Endometrial microvascular endothelial cells (primary cell): ENCODE measurements around the gene DDR2. TPM values are rescaled to one million over a fixed set of nuclear protein-coding genes. Genes with fewer than 3 reads are reported as not detected.
"Not testable (repeated sequence)": the region's sequence is repeated elsewhere in the genome, so short reads cannot be mapped to it uniquely, and the experiment has no call there.

Experiments used
- in situ Hi-C: cut with HindIII; loops from 2 replicates; pipeline ENCODE4 v1.10.0; 2017; ENCODE audit warnings: low sequenced_read_pairs, low pct_unique_long_range_greater_than_20kb; ENCODE audit errors: inconsistent ontology term
- total RNA-seq: library from RNA; depleted of rRNA; stranded (reverse); fragments of >200 nt; gene quantifications from one replicate; pipeline ENCODE4 v1.2.3, GENCODE V29; 2015; ENCODE audit errors: inconsistent ontology term

Gene DDR2
- total RNA-seq, 1 donor from 2014 or later, result 2.7 TPM

DNA sequence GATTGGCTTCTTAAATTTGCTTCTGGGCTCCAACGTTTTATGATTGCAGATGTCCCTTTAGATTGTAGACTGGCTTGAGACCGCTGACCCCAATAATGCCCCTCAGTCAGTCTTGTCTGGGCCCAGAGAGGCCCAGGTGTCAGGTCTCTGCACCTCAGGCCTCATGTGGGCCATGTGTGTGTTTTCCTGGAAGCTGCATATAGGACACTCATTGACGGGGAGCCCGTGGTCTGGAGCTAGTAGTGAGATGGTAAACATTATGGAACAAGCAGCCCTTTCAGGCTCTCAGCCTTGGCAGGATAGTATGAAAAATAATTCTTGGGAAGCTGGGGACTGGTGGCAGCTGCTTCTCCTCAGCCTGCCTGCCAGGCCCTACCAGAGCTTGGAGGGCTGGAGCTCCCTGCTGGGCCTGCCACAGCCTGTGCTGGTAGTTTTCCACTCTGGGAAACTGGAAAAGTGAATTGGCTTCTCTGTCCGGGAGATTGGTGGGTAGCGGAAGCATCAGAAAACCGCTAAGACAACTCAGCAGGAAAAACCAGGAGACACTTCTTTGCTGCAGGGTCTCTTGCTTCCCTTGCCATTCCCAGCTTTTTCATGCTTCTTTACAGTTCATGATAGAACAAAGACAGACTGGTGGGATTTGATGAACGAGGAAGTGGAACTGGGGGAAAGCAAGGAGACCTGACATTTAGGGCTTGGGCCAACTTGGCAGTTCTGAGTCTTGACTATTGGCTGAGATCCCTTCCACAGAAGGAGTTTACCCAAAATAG lies 100.5 kb downstream of the DDR2 start:
- in situ Hi-C loops, result no loop called here

DNA sequence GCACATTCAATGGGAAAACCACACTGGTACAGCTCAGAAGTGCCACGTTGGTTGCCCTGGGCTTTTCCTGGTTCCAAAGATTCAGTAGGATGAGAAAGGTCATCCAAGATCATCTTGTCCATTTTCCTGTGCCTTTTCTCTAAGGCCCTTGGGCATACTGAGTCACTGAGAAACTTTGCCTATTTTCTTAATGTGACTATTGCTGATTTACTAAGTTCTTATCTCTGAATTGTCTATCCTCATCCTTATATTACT lies 101.0 kb downstream of the DDR2 start:
- in situ Hi-C loops, result no loop called here

GRCh38 chr1:162734047-162734446 lies 101.8 kb downstream of the DDR2 start:
- in situ Hi-C loops, result no loop called here

DNA sequence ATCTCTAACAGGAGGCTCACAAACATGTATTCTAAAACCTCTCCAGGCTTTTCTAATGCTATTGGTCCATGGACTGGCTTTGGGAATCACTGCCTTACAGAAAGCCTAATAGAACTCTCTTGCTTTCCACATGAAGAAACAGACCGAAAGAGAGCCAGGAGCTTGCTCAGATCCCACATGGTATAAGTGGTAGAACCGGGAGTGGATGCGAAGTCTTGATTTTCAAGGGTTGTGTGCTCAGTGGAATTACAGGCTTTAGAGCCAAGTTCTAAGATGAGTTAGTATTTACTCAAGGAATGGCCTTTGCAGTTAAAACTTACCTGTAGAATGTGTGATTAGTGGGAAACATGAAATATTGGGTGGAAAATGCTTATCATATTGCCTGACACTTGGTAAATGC lies 103.9 kb downstream of the DDR2 start:
- in situ Hi-C loops, result no loop called here

DNA sequence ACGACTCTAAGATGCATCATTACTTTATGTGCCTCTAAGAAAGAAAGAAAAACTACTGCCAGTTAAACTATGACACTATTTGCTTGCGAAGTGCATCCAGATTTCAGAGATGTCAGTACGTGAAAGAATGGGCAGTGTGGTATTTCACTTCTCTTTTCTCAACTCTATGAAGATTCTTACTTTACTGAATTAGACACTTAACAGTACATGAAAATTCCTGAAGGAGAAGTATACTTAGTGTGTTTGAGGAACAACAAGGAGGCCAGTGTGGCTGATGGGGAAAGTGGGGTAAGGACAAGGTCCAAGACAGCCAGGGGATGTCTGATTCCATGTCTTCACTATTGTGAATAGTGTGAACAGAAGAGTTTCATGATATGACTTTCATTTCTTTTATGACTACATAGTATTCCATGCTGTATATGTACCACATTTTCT lies 104.4 kb downstream of the DDR2 start:
- in situ Hi-C loops, result no loop called here

DNA sequence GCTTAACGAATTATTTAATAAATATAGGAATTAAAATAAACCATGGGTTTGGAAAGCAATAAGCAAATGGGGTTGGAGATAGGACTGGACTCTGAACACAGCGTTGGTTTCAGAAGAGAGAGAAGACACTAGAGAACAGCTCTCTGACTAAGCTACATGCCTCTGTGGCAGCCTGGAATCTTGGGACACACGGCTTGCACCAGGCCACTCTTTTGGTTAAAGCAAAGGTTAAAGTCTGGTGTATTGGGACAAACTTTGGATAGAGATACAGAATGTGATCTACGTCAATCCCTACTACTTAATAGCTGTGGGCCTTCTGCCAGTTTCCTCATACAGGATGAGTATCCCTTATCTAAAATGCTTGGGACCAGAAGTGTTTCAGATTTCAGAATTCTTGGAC lies 108.5 kb downstream of the DDR2 start:
- in situ Hi-C loops, result no loop called here

- in situ Hi-C loops, result no loop called here
Measured at GRCh38 chr1:162741574-162741973, 109.3 kb downstream of the DDR2 start.

- in situ Hi-C loops, result not testable (repeated sequence)
Measured at GRCh38 chr1:162746264-162746942, 114.1 kb downstream of the DDR2 start.

- in situ Hi-C loops, result no loop called here
Measured at GRCh38 chr1:162753001-162753658, 120.9 kb downstream of the DDR2 start.

- in situ Hi-C loops, result no loop called here
Measured at GRCh38 chr1:162753998-162754585, 121.8 kb downstream of the DDR2 start.

DNA sequence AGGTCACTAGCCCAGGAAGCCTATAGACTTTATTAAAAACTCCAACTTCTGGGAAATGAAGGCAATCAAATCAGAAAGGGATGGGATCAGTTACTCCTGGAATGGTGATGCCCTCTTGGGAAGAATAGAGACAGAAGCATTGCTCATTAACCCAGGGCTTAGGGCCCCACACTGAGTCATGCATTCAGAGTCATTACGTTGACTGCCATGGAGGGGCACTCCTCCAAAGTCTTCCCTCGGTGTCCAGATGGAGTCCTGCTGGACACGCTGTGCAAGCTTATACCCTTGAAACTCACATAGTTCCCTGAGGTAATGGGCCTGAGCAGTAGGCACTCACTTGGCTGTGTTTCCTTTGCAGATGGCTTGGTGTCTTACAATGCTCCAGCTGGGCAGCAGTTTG lies 123.0 kb downstream of the DDR2 start:
- in situ Hi-C loops, result no loop called here

- in situ Hi-C loops, result no loop called here
Measured at GRCh38 chr1:162756523-162756922, 124.3 kb downstream of the DDR2 start.

GRCh38 chr1:162757476-162757875 lies 125.2 kb downstream of the DDR2 start:
- in situ Hi-C loops, result no loop called here

DNA sequence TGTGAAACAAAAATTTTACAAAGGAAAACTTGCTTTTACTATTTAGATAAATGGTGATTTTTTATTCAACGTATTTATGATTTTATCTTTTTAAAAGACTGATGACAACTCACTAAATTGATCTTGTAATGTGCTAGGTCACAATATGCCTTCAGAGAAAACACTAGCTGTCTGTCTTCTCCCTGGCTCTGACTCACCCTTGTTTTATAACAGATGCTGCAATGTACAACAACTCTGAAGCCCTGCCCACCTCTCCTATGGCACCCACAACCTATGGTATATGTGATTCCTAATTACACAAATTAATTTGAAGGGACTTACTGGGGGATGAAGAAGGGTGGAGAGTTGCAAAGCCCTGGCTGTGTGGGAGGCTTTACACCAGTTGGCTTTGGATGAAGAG lies 133.5 kb downstream of the DDR2 start:
- in situ Hi-C loops, result no loop called here

DNA sequence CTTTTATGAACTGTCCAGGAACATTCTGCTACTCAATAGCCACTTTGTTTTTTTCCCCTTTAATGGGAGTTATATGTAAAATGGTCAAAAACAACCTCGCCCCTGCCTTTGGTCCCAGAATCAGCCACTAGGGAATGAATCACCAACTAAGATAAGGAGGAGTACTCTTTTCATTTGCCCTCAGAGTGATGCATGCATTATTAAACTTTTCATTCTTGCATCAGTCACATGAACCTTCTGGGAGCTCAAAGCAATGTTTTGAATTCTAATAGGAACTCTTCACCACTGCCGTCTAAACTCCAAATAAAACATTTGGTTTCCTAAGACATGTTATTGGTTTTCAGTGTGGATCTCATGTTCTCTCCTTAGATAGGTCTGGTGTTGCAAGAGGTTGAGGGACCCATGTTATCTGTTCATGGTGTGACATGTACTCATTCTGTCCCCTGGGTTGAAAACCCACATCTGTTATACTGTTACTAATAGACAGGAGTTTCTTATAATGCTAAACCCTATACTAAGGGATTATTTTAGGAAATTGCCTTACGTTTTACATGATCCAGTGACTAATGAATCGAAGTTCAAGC lies 140.4 kb downstream of the DDR2 start:
- in situ Hi-C loops, result no loop called here

GRCh38 chr1:162774007-162774406 lies 141.7 kb downstream of the DDR2 start:
- in situ Hi-C loops, result no loop called here

GRCh38 chr1:162779043-162779442 lies 146.8 kb downstream of the DDR2 start:
- in situ Hi-C loops, result no loop called here

GRCh38 chr1:162782671-162783070 lies 150.4 kb downstream of the DDR2 start:
- in situ Hi-C loops, result no loop called here

DNA sequence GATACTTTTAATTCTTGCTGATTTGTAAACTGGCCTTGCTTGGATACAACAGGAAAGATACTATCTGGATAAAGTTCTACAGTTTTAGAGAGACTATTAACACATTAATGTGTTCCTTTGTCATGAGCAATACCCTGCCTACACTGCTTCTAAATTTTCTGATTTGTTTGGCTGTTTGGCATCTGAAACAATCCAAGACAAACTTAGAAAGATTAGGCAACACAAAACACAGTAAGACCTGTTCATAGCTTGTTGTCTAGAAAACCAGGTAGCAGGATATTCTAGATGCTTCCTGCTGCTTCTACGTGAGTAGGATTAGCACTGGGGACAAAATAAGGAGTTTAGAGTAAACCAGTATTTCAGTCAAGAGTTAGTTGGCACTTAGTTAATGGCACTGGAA lies 152.7 kb downstream of the DDR2 start:
- in situ Hi-C loops, result not testable (repeated sequence)

- in situ Hi-C loops, result not testable (repeated sequence)
Measured at GRCh38 chr1:162788783-162789182, 156.5 kb downstream of the DDR2 start.
